Adipose tissue (tissue), 3 donors: ENCODE results near the gene PNPLA8. TPM values are rescaled to one million over a fixed set of nuclear protein-coding genes. Genes with fewer than 3 reads are reported as not detected.
"Not testable (repeated sequence)": the region's sequence is repeated elsewhere in the genome, so short reads cannot be mapped to it uniquely, and the experiment has no call there.

Experiments used
- H3K27ac ChIP-seq: one replicate; pipeline ENCODE4 v1.5.1; 2013; ENCODE audit warnings: low read depth, low read length
- WGBS, 3 donors: extraction: QIAGEN DNeasy Blood & Tissue Kit; methylation state at CpG; one replicate each; pipeline ENCODE4 v1.1.7; 2013; 5-methylcytosine and 5-hydroxymethylcytosine counted together
- polyA plus RNA-seq, 3 donors: library from polyadenylated mRNA; stranded (reverse); fragments of 200-250 nt; gene quantifications; one replicate each; pipeline ENCODE4 v1.2.3, GENCODE V29; 2013
- donor health status: healthy with polysubstance abuse.
- donor health status: Bipolar disorder and iron deficiency.
- donor health status: healthy.

The PNPLA8 gene
- polyA plus RNA-seq, 3 donors, result 9.2 to 26.3 (median 21.8) TPM

- WGBS, 3 donors, result 67 to 92% (median 91%) methylated on average over 4 of the region's 4 CpGs
- no peak overlapping the region for H3K27ac ChIP-seq
Measured at GRCh38 chr7:108488768-108489538, 37.0 kb downstream of the PNPLA8 start.

- H3K27ac ChIP-seq, result no peak overlapping the region
Measured at GRCh38 chr7:108487646-108488045, 38.3 kb downstream of the PNPLA8 start.

GRCh38 chr7:108486291-108486966, 39.5 kb downstream of the PNPLA8 start:
- H3K27ac ChIP-seq, result no peak overlapping the region
- WGBS, 3 donors, result 87 to 92% (median 89%) methylated on average over 5 of the region's 5 CpGs

- 74 to 100% (median 86%) methylated on average over 1 of the region's 1 CpG for WGBS, 3 donors
- no peak overlapping the region for H3K27ac ChIP-seq
Measured at GRCh38 chr7:108484137-108484536, 41.8 kb downstream of the PNPLA8 start.

GRCh38 chr7:108480311-108480710, 45.6 kb downstream of the PNPLA8 start:
- H3K27ac ChIP-seq, result no peak overlapping the region
- 91 to 97% (median 97%) methylated on average over 5 of the region's 5 CpGs for WGBS, 3 donors

- no peak overlapping the region for H3K27ac ChIP-seq
- WGBS, 3 donors, result 97 to 100% (median 99%) methylated on average over 2 of the region's 2 CpGs
Measured at GRCh38 chr7:108479751-108480150, 46.2 kb downstream of the PNPLA8 start.

GRCh38 chr7:108479118-108479517, 46.8 kb downstream of the PNPLA8 start:
- 93 to 95% (median 94%) methylated on average over 5 of the region's 5 CpGs for WGBS, 3 donors
- no peak overlapping the region for H3K27ac ChIP-seq

- no peak overlapping the region for H3K27ac ChIP-seq
- 66 to 76% (median 75%) methylated on average over 4 of the region's 4 CpGs for WGBS, 3 donors
Measured at GRCh38 chr7:108468246-108468645, 57.7 kb downstream of the PNPLA8 start.

GRCh38 chr7:108467391-108467790, 58.5 kb downstream of the PNPLA8 start:
- WGBS, 3 donors, result 50 to 63% (median 56%) methylated on average over 2 of the region's 2 CpGs
- no peak overlapping the region for H3K27ac ChIP-seq

- 67 to 93% (median 67%) methylated on average over 2 of the region's 2 CpGs for WGBS, 3 donors
- not testable (repeated sequence) for H3K27ac ChIP-seq
Measured at GRCh38 chr7:108466322-108466721, 59.6 kb downstream of the PNPLA8 start.

GRCh38 chr7:108464743-108465142, 61.2 kb downstream of the PNPLA8 start:
- H3K27ac ChIP-seq, result no peak overlapping the region
- WGBS, 3 donors, result 90 to 99% (median 96%) methylated on average over 2 of the region's 2 CpGs

GRCh38 chr7:108463613-108464012, 62.3 kb downstream of the PNPLA8 start:
- WGBS, 3 donors, result 50 to 72% (median 54%) methylated on average over 2 of the region's 2 CpGs
- H3K27ac ChIP-seq, result no peak overlapping the region

GRCh38 chr7:108461840-108462239, 64.1 kb downstream of the PNPLA8 start:
- WGBS, 3 donors, result 38 to 72% (median 67%) methylated on average over 3 of the region's 3 CpGs
- H3K27ac ChIP-seq, result no peak overlapping the region

- WGBS, 3 donors, result 85 to 95% (median 86%) methylated on average over 1 of the region's 1 CpG
- no peak overlapping the region for H3K27ac ChIP-seq
Measured at GRCh38 chr7:108460964-108461363, 65.0 kb downstream of the PNPLA8 start.

- H3K27ac ChIP-seq, result no peak overlapping the region
- WGBS, 3 donors, result 38 to 46% (median 46%) methylated on average over 3 of the region's 3 CpGs
Measured at GRCh38 chr7:108459922-108460551, 65.9 kb downstream of the PNPLA8 start.

- H3K27ac ChIP-seq, result no peak overlapping the region
Measured at GRCh38 chr7:108457871-108458270, 68.1 kb downstream of the PNPLA8 start.

GRCh38 chr7:108456845-108457540, 68.9 kb downstream of the PNPLA8 start:
- WGBS, 3 donors, result 9 to 20% (median 10%) methylated on average over 19 of the region's 19 CpGs
- no peak overlapping the region for H3K27ac ChIP-seq

GRCh38 chr7:108455998-108456677, 69.8 kb downstream of the PNPLA8 start, which contains the start of gene NRCAM:
Gene NRCAM (minus strand): TSS chr7:108456436. CDS start chr7:108240064, 216,372 bp downstream.
- 1% methylated on average over 57 to 81 of the region's 81 CpGs for WGBS, 3 donors
- no peak within 1 kb of the TSS for H3K27ac ChIP-seq
